GM06990 (cell line): ENCODE results near the gene MAP3K9.

ENCODE experiments used
- DNase-seq: peaks from one replicate; pipeline ENCODE4 v3.0.0-alpha.2; 2011; ENCODE audit not compliant: insufficient read length; ENCODE audit errors: extremely low read depth
- H3K27me3 ChIP-seq: replicated peaks from 2 replicates; pipeline ENCODE4 v1.6.0; 2011; ENCODE audit warnings: low read length; ENCODE audit not compliant: control insufficient read depth, insufficient read depth
- H3K36me3 ChIP-seq: 2 replicates; pipeline ENCODE4 v1.5.1; 2011; ENCODE audit warnings: low read length; ENCODE audit not compliant: control insufficient read depth, insufficient read depth
- H3K4me3 ChIP-seq: replicated peaks from 2 replicates; pipeline ENCODE4 v1.5.1; 2011; ENCODE audit warnings: low read depth, mild to moderate bottlenecking, control low read depth, low read length
- TF ChIP-seq, protein P1 (sequence below): IDR thresholded peaks from 2 replicates; pipeline ENCODE4 v1.5.1; 2011; ENCODE audit warnings: low read length, control low read depth, mild to moderate bottlenecking, inconsistent platforms; ENCODE audit not compliant: insufficient read depth, poor library complexity, severe bottlenecking

MAP3K9 gene

DNA sequence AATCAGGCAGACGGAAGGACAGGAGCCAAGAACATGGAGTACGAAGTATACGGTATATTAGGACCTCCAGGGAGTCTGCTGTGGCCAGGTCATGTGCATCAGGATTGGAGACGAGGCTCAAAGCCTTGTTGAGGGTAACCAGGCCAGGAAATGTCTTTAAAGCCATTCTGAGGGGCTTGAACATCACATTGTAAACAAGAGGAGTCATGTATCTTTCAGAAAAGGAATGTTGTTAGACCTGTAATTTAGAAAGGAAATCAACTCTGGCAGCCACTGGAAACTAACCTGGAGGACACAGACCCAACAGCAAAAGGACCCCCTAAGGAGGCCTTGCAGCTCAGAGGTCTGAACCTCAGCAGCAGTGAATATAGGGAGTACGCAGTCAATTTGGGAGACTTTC is 7.5 kb downstream of the MAP3K9 start:
- DNase-seq, result no peak
- H3K36me3 ChIP-seq, result peaks cover 2% of the 10 kb centered on the region
- H3K27me3 ChIP-seq, result no peaks in the 10 kb centered on the region
- TF ChIP-seq, protein P1, sequence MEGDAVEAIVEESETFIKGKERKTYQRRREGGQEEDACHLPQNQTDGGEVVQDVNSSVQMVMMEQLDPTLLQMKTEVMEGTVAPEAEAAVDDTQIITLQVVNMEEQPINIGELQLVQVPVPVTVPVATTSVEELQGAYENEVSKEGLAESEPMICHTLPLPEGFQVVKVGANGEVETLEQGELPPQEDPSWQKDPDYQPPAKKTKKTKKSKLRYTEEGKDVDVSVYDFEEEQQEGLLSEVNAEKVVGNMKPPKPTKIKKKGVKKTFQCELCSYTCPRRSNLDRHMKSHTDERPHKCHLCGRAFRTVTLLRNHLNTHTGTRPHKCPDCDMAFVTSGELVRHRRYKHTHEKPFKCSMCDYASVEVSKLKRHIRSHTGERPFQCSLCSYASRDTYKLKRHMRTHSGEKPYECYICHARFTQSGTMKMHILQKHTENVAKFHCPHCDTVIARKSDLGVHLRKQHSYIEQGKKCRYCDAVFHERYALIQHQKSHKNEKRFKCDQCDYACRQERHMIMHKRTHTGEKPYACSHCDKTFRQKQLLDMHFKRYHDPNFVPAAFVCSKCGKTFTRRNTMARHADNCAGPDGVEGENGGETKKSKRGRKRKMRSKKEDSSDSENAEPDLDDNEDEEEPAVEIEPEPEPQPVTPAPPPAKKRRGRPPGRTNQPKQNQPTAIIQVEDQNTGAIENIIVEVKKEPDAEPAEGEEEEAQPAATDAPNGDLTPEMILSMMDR, result no peak
- no peak overlapping the region for H3K4me3 ChIP-seq

DNA sequence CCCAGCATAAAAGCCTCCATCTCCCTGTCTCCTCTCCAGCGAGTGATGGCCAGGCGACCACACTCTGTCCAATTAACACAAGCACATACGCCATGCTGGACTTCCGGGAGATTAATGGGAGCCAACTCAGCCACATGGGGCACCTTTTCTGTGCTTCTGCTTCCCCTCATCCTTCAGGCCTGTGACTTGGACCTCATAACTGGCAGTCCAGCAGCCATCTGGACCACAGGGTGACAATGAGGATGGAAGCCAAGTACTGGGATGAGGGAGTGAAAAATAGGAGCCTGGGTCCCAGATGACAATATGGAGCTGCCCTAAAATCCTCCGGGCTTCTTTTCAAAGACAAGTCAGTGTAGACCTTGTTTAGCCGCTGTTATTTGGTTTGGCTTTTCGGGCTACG is 12.8 kb downstream of the MAP3K9 start:
- H3K36me3 ChIP-seq, result peaks cover 10% of the 10 kb centered on the region
- TF ChIP-seq, protein P1, result no peak

DNA sequence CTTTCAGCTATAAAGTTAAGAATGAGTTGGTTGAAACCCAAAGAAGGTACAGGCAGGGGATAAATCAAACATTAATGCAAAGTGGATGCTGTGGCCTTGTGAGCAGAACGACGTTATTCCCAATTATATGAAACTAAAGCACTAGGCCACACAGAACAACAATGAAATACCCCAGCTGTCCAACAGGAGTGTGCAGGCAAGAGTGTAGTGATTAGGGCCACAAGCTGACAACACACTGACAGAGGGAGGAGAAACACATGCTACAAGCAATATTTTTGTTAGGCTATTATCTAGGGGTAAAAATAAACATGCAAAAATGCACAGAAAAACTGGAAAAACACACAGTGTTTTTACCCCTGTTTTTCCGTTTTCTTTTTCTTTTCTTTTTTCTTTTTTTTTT is 15.0 kb downstream of the MAP3K9 start:
- TF ChIP-seq, protein P1, result no peak
- no peaks in the 10 kb centered on the region for H3K27me3 ChIP-seq
- H3K4me3 ChIP-seq, result no peak overlapping the region
- DNase-seq, result no peak
- peaks cover 8% of the 10 kb centered on the region for H3K36me3 ChIP-seq

More for the DNA sequence above, 12.8 kb downstream of the MAP3K9 start:
- Histone ChIP-seq H3K27me3 (no peaks in the 10 kb centered on the region), H3K4me3 (no peak overlapping the region)
- no peak for DNase-seq

DNA sequence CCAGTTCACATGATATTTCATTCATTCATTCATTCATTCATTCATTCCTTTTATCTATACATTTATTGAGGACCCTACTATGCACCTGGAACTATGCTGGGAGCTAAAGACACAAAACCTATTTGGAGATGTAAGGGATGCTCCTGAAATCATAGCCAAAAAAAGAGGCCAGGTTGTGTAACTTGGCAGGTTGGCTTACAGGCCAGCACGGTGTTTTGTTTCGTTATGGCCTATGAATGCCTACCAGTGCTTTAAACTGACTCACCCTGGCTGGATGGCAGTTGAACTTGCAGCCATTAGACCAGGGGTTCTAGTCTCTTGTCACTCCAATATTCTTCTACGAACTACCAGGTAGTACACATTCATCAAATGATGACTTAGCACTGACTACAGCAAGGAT is 15.7 kb downstream of the MAP3K9 start:
- no peak for DNase-seq
- TF ChIP-seq, protein P1, result no peak
- H3K36me3 ChIP-seq, result peaks cover 8% of the 10 kb centered on the region
- H3K27me3 ChIP-seq, result no peaks in the 10 kb centered on the region
- no peak overlapping the region for H3K4me3 ChIP-seq

DNA sequence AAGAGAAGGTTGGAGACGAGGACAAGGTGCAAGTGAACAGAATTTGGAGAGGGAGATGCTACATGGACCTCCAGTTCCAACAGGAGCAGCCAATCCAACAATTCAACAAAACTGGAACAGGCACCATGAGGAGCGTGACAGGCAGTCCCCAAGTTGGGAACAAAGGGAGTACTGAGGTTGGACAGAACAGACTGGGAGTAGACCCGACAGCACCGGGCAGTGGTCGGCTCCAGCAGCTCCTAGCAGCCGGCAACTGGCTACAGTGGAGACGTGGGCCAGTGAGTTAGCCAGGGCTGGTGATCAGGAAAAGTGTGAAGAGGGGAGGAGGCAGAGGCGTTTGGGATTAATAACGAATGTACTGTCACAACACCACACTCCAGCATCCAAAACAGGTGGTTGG is 16.4 kb downstream of the MAP3K9 start:
- no peak for DNase-seq
- Histone ChIP-seq H3K36me3 (peaks cover 8% of the 10 kb centered on the region), H3K27me3 (no peaks in the 10 kb centered on the region), H3K4me3 (no peak overlapping the region)
- TF ChIP-seq, protein P1, result no peak

DNA sequence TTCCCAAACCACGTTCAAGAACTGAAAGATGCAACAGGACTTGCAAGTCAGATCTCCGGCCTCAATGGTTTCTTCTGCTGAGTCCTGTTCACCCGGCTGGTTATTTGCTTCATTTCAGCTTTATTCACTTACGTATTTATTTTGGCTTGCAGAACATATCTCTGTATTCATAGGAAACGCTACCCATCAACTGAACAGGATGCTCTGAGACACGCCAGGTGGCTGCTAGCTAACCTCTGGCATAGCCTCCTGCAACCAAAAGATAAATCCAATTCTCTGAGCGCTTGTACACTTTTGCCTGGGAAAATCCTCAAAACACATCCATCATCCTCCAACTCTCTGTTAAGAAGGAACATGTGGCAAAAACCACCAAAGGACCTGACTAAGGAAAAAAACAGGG is 17.3 kb downstream of the MAP3K9 start:
- Histone ChIP-seq H3K27me3 (no peaks in the 10 kb centered on the region), H3K36me3 (peaks cover 8% of the 10 kb centered on the region), H3K4me3 (no peak overlapping the region)
- TF ChIP-seq, protein P1, result no peak
- DNase-seq, result no peak
